Lower leg skin (tissue), 3 donors: Measurements from ENCODE around the gene RAD51B.

Experiments used
- POLR2A ChIP-seq, 2 donors: fragments of 450-650 bp; IDR thresholded peaks; one replicate each; pipeline ENCODE4 v1.6.1; 2016 to 2017; ENCODE audit warnings: antibody characterized with exemption in 2 of 2, mild to moderate bottlenecking in 1 of 2, moderate library complexity in 1 of 2
- TF ChIP-seq, protein P1 (sequence below), 3 donors: fragments of 450-650 bp; IDR thresholded peaks; one replicate each; pipeline ENCODE4 v1.5.1; 2016; ENCODE audit warnings: antibody characterized with exemption in 3 of 3, mild to moderate bottlenecking in 3 of 3, moderate library complexity in 2 of 3

DNA sequence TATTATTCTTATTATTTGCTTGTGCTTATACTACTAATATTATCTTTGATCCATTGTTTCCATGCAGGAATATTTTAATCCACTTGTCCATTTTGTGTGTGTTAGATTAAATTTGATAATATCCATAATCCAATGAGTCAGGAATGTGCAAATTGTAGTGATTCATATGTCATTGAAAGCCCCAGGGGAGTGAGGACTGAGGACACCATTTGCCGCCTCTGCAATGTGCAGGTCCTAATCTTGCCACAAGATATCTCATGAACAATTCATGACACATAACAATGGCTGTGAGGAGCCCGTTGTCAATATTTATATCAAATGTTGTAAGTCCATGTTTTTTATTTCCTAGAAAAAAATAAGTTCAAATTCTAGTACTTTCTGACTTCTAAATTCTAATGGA is 722.8 kb downstream of the RAD51B start:
- TF ChIP-seq, protein P1, sequence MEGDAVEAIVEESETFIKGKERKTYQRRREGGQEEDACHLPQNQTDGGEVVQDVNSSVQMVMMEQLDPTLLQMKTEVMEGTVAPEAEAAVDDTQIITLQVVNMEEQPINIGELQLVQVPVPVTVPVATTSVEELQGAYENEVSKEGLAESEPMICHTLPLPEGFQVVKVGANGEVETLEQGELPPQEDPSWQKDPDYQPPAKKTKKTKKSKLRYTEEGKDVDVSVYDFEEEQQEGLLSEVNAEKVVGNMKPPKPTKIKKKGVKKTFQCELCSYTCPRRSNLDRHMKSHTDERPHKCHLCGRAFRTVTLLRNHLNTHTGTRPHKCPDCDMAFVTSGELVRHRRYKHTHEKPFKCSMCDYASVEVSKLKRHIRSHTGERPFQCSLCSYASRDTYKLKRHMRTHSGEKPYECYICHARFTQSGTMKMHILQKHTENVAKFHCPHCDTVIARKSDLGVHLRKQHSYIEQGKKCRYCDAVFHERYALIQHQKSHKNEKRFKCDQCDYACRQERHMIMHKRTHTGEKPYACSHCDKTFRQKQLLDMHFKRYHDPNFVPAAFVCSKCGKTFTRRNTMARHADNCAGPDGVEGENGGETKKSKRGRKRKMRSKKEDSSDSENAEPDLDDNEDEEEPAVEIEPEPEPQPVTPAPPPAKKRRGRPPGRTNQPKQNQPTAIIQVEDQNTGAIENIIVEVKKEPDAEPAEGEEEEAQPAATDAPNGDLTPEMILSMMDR (IDR thresholded peaks at IDR 0.05), result no peak
- TF ChIP-seq POLR2A (IDR thresholded peaks at IDR 0.05), result no peak
